GM19455 (cell line): ENCODE results near the gene MRPS2.
A peak's percentile ranks its signal among the peaks of the same experiment; 100 is the strongest.
"Not testable (repeated sequence)": the region's sequence is repeated elsewhere in the genome, so short reads cannot be mapped to it uniquely, and the experiment has no call there.

Experiments used
- ATAC-seq: cut with Tn5 transposase; IDR thresholded peaks from one replicate; pipeline ENCODE4 v1.9.1; 2021; ENCODE audit not compliant: unreplicated experiment

Gene MRPS2

DNA sequence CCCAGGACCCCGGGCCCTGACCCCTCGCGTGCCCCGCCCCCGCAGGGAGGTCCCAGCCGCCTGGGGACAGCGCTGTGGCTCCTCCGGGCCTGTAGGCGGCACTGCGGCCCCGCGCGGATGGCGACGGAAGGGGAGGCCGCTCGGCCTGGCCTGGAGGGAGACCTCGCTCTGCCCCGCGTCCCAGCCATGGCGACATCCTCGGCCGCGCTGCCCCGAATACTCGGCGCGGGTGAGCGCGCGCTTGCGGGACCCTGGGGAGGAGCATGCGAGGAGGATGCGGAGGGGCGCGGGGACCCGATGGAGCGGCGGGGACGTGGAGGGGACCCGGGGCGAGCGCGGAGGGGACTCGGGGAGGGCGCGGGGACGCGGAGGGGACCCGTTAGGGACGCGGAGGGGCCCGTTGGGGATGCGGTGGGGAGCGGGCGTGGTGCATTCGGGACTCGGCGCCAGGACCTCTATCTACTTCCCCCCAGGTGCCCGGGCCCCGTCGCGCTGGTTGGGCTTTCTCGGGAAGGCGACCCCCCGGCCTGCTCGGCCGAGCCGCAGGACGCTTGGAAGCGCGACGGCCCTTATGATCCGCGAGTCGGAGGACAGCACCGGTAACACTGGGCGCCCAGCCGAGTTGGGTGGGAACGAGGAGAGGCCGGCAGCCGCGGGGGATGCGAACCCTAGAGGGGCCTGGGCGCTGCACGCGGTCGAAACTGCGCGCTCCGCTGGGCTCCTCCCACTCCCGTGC is at the start of gene MRPS2:
Gene MRPS2, plus strand, starts transcription at position 158 of the 736 bp plus-strand sequence. Its CDS starts 29 bp downstream, at position 187.
- peak; percentile 79 for ATAC-seq

DNA sequence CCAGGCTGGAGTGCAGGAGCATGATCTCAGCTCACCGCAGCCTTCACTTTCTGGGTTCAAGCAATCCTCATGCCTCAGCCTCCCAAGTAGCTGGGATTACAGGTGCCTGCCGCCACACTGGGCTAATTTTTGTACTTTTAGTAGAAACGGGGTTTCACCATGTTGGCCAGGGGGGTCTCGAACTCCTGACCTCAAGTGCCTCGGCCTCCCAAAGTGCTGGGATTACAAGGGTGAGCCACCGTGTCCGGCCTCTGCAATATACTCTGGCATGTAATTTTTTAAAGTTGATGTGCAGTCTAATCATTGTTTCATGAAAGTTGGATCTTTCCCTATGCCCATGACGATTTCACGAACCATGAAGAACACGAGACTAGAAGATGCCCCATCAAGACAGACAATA is 49.5 kb upstream of the MRPS2 start:
- ATAC-seq, result no peak

DNA sequence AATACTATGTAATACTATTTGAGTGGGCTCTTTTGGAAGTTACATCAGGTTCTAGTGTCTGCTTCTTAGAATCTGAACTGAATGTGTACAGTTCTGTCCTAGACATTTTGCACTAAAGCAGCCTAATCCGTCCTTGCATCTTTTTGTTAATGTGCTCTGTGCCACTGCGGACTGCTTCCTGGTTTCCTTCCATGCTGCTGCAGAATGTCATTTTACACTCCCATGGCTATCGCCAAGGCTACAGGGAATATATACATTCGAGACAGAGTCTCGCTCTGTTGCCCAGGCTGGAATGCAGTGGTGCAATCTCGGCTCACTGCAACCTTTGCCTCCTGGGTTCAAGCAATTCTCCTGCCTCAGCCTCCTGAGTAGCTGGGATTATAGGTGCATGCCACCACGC is 48.6 kb upstream of the MRPS2 start:
- not testable (repeated sequence) for ATAC-seq

DNA sequence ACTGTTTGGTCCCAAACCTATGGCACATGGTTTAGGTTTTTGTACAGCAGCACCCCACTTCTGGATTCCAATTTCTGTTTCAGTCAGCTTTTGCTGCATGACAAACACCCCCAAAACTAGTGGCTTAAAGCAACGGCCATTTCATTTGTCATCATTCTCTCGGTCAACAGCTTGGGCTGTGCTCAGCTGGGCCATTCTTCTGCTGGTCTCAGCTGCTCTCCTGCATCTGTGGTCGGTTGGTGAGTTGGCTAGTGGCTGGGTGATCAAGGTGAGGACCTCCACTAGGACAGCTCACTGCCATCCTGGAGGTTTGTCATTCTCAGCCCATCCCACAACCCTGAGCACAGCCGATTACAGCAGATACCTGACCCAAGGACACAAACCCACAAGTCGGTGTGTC is 45.7 kb upstream of the MRPS2 start:
- ATAC-seq, result no peak

DNA sequence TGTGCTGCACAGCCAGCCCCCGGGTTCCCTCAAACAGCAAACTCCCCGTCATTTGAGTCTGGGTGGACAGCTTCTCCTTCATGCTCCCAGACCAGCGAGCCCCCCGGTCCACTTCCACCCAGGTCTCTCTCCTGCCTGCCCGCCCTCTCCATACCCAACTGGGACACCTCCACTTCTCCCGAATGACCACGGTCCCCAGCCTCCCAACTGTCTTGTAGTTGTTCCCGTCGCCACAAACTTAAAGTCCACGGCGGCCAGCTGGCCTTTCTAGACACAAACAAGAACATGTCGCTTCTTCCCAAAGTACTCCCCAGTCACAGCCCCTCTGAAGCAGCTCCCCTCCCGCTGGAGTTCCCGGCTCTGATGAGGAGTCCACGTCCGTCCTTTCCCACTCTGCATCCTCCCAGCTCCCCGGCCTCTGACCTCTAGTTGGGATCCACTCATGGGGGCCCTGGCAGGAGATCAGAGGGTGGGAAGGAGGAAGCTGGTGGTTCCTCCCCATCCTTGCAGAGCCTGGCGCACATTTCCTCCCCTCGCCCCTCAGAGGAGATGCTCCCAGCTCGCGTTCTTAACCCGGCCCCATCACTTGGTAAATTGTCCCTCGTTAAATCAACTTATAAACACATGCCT is 45.0 kb upstream of the MRPS2 start:
- no peak for ATAC-seq

DNA sequence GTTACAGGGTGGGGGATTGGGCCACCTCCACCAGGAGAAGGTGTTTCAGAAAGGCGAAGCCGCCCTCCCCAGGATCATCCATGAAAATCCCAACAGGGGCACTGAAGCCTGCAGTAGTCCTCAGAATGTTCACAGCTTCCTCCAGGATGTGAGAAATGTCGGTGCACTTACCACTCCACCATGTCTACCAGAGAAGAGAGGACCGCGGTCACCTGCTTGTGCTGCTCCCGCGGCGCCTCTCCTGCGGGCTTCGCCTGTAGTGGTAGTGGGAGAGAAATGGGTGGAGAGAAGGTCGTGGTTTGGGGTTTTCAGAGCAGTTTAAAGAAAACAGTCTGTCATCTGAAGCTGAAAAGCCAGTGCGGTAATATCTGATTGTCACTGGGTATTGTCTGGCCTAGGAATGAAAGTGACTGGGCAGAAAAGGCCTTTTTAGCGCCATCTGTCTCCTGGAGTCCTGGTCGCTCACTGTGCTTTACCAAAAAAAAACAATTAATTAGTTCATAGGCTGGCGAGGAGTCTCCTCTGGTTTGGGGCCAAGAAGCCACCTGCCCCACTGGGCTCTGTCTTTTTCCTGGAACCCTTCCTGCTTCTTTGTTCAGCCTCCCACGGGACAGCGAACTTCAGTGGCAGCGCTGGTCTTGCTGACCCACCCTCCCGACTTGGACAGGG is 43.9 kb upstream of the MRPS2 start:
- ATAC-seq, result no peak

DNA sequence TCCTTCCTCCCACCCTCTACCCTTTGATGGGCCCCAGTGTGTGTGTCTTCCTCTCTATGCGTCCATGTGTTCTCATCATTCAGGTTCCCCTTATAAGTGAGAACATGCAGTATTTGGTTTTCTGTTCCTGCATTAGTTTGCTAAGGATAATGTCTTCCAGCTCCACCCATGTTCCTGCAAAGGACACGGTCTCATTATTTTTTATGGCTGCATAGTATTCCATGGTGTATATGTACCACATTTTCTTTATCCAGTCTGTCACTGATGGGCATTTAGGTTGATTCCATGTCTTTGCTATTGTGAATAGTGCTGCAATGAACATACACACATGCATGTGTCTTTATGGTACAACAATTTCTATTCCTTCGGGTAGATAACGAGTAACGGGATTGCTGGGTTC is 42.0 kb upstream of the MRPS2 start:
- not testable (repeated sequence) for ATAC-seq

DNA sequence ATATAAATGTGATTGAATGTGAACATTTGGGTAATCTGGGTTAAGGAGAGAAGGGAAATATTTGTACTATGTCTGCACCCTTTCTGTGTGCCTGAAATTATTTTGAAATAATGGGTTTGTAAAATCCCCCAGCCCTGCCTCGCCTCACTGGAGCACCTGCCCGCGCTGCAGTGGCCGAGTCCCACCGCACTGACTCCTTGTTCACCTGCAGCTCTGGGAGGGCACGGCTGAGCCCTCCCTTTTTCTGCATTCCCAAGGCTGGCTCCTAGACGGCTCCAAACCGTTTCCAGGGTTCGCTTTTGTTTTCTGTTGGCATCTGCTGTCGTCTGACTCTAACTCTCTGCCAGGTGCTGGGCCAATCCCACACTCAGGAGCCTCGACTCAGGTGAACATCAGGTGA is 38.5 kb upstream of the MRPS2 start:
- ATAC-seq, result no peak

DNA sequence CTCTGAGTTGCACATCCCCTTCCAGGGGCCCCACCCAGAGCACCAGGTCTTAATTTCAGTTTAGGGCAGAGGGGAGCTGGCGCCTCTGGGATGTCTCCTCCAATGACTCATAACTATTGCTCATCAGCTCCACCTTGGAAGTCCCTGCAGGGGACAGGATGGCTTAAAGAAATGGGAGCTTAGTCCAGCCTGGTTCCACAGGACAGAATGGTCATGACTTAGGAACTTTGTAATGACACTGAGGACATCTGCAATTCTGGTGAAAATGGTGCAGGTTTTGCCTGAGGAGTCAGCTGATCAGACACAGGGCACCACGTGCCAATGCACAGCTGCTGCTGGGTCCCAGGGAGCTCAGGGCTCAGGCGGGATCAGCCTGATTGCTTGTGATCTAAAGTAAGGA is 37.3 kb upstream of the MRPS2 start:
- ATAC-seq, result no peak

DNA sequence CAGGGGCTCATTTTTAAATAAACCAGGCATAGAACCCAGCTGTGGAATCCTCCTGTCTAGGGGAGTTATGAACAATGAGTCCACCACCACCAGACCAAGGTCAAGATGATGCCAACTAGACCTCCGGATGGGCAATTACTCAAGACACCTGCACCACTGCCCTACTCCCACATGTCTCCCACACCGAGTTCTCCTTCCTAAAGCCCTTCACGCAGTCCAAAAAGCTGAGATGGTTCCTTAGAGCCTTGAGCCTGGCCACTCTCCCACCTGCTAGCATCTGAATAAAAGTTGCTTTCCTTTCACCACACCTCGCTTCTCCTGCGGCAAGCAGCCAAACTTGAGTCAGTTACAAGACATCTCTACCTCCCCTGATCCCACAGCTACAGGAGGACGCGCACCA is 36.3 kb upstream of the MRPS2 start:
- ATAC-seq, result no peak

DNA sequence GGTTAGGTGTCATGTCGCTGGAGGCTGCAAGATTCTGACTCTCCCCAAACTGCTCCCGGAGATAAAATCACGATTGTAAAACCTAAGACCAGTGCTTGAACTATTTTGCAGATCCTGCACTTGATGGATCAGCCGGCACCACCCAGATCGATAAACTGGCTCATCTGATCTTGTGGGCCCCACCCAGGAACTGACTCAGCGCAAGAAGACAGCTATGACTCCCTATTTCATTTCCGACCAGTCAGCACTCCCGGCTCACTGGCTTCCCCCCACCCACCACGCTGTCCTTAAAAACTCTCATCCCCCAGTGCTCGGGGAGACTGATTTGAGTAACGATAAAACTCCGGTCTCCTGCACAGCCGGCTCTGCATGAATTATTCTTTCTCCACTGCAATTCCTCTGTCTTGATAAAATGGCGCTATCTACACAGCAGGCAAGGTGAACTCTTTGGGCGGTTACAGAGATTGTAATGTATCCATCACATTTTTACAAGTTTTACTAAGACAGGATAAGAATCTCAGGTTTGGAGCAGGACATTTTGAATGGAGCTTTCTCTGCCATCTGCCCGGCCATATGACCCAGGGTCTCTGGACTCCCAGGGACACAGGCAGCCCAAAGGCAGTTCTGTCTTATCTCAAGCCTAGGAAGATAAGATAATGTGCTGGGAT is 31.5 kb upstream of the MRPS2 start:
- no peak for ATAC-seq

DNA sequence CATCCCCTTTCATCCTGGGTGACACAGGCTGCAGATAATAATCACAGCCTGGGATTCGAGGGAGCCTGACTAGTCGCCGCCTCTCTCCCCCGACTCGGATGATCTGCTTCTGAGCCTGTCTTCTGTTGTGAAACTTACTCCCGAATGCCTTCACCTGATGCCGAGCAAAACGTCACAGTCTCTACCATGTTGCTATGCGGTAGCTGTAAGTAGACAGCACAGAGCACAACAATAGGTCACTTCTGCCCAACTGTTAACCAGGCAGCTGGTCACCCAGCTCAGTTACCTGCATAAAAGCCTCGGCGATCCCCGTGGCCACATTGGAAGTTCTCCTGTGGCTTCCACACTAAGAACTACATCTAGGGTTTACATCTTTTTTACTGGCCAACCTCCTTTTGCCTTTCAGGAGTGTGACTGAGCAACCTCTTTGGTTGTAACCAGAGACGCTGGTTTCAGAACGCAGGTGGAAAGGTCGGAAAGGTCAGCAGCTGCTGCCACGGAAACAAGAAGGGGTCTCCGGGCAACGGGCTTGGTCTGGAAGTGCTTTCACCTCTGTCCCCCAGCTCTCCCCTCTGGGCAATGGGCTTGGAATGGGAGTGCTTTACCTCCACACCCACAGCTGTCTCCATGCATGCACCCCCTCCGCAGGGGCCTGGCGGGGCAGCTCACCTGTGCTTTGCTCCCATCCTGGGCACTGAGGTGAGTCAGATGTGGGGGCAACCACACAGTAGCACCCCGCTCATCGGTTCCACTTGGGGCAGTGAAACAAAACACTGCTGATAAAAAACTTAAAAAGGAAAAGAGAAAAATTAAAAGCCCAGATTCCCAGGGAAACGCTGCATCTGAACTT is 28.5 kb upstream of the MRPS2 start:
- ATAC-seq, result no peak

DNA sequence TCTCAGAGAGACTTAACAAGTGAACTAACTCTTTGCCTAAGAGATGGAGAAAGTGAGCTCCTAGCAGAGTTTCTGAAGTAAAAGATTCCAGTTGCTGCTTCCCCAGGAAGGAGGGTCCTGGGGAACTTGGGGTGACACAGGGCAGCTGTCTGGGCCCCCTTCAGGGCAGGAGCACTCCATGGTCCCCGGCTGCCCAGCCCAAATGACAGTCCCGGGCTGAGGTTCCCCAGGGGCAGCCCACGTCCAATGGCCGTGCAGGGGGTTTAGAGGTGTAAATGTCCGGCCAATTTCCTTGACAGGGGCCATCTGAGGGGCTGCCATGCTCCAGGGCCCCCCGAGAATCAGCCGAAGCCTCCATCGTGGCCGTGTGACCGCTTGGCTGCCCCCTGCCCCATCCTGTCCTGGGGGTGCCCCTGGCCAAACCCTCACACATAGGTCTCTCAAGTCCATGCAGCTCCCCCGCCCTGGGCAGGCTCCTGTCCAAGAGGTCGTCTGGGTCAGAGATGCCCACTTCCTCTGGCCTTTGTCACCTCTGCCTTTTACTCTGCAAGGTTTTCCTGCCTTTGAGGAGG is 26.4 kb upstream of the MRPS2 start:
- no peak for ATAC-seq

DNA sequence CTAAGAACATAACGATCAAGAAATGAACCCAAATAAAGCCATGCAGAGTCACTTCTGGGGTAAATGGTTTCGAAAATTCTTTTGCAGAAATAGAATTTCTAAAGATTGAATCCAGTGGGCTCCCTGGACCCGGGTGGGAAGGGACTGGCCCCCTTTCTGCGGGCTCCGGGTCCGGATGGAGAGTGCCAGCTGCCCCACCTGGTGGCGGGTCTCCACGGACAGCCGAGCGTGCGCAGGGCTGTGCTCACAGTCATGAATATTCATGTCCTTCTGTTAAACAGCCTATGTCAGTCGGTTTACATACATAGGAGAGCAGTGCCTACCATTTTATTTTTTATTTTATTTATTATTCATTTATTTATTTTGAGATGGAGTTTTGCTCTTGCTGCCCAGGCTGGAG is 25.6 kb upstream of the MRPS2 start:
- no peak for ATAC-seq

DNA sequence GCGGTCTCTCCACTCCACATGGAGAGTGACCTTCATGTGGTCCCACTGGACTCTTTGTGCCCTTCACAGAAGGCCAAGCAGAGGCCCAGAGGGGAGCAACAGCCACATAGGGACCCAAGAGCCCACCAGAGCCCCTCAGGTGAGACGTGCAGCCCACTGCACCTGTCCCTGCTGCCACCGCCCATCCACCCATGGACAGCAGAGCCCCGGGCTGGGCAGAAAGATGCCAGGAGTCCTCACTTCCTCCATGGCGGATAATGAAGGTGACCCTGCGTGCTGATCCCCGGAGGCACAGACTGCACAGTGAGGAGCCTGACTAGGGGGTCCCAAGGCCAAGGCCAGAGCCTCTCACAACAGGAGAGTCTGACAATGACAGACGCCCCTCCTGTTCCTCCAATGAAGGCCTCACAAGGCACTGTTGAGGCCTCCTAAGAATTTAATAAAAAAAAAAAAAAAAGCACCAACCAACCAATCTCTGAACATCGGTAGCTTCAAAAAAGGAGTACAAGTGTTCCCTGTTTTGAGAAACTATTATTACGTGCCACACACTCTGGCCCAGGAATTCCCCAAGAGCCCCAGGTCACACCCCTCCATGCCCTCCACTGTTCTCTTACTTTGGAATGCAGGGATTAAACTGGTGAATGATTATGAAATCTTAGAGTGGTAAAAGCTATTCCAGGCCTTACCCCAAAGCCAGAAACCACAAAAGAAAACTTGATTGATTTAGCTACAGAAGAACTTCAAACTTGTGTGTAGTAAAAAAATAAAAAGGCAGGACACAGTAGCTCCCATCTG is 23.7 kb upstream of the MRPS2 start:
- no peak for ATAC-seq

DNA sequence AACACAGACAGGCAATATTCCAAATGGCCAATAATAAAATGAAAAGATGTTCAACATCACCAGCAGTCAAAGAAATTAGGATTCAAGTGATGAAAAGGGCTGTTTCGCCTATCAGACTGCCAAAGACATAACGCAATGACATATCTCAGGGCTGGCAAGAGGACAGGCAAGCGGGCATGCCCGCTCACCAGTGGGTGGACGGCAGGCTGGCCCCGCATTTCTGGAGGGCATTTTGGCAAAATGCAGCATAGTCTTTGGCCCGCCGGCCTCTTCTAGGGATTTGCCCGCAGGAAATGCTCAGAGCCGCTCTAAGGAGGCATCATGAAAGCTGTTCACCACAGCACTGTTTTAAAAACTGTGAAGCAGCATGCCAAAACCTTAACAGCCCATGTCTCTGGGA is 22.3 kb upstream of the MRPS2 start:
- no peak for ATAC-seq

DNA sequence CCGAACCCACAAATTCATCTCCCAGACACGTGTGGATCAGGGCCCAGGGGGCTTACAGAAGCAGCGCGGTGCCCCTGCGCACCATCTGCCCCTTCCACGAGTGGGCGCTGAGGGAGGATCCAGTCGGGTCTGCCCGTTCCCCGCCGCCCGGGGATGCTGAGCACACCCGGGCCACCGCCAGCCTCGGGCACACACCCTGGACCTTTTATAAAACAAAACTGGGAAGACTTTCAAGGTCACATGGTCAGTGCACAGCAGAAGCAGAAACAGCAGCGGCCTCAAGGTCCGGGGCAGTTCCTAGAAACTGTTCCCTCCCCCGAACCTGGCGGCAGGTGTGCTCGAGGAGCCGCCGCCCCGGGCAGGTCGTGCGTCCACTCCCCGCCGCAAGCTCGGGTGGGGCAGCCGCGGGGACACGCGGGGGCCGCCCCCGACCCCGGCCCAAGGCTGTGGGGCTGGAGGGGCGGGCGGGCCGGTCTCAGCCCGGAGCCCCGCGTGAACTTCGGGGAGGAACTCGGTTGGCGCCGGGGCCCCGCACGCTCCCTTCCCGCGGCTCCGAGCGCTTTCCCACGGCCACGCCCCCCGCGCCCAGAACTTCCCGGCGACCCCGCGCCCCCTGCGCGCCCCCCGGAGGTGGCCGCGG is 21.5 kb upstream of the MRPS2 start:
- no peak for ATAC-seq

DNA sequence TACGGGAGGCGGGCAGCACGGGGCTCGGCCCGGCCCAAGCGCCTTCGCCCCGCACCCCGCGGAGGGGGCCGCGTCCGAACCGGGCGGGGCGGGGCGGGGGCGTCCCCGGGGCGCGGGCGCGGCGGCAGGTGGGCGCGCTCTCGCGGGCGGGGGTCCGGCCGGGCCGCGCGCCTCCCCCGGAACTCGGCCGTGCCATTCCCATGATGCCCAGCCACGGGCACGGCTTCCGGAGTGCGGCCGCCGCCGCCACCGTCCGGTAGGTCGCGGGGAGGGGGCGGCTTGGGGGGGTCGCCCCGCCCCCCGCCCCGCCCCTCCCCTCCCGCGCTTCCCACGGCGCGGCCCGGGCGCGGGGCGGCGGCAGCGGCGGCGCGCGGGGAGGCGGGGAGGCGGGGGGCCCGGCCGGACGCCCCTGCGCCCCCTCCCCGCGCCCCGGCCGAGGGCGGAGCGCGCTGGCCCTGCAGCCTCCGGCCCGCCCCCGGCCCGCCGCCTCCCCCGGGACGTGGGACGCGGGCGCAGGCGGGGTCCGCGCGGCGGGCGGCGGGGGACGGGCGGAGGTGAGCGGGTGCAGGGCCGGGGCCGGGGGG is 20.9 kb upstream of the MRPS2 start, which contains the start of gene PPP1R26:
Gene PPP1R26, plus strand, starts transcription at position 314 of the 584 bp plus-strand sequence. CDS start 4,729 bp downstream, outside the sequence.
- no peak for ATAC-seq
